HG03039 (cell line): ENCODE results near the gene FAM72B.
"Not testable (repeated sequence)": the region's sequence is repeated elsewhere in the genome, so short reads cannot be mapped to it uniquely, and the experiment has no call there.

Source experiments
- ATAC-seq: cut with Tn5 transposase; IDR thresholded peaks from one replicate; pipeline ENCODE4 v1.9.1; 2021; ENCODE audit warnings: mild to moderate bottlenecking, moderate library complexity; ENCODE audit not compliant: unreplicated experiment

Gene FAM72B

DNA sequence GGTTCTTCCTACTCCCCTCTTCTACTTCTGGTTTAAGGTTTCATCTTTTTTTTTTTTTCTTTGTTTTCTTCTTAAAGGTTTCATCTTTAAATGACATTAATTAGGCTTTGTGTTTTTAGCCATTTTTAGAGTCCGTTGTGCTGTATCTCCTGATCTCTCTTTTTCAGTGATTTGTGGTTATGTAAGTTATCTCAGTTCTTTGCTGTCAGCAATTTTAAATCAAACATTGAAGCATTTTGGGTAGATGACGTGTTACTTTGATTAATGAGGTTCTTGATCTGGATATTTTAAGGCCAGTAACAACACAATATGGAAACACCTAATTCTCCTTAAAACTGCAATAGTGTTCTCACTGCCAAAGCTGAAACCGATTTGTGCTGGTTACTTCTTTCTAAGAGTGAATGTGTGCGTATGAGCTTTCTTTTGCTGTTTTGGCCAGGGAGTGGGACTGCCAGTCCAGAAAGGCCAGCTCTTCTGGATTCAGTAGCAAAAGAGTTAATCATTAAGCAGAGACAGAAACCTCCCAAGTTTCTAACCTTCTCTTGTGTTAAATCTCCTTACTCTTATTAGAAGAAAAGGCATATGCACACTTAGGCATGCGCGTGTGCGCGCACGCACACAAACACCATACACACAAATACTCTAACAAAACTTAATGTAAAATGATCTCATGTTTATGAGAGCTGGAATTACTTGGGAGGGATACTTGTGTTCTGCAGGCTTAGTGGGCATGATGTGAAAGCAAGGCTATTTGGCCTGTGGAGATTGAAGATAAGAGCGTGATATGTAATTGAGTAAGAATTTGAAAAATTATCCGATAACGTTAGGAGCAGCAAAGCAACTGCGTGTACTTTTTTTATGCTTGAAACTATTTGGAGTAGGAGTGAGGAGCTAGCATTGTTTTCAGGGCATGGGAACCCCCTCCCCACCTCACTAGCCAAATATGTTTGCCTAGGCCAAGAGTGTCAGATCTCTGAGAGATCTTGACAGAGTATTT, 17.1 kb upstream of the FAM72B start:
- ATAC-seq = not testable (repeated sequence)

DNA sequence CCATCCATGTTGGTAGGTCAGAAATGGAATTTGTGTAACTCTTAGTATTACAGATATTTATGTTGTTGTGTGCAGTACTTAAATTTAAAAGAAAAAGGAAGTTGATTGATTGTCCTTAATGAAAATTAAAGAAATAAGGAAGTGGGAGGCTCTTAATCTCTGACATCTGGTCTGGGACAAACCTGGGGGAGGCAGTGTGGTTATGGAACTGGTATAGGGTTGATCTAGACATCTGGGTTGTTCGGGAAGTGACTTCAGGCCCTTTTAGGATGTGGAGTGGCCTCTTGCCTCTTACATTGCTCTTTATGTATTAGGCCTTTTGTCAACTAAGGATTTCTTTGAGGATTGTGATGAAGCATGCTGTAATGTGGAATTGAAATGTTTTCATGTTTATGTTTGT, 16.1 kb upstream of the FAM72B start:
- not testable (repeated sequence) for ATAC-seq

DNA sequence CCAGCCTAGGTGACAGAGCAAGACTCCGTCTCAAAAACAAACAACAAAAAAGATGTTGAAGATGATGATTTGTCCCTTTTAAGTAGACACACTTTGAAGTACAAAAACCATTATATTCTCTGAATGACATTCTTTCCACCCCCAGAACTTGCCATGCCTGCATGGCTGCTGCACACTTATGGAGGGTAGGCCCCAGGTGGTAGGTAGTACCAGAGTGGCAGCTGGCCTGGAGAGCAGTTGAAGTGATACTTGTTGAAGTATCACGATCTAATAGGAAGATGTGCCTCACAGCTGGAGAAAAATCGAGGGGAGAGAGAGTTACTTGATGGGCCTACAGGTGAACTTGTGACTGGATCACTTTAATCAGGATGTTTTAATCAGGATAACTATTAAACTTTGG, 15.6 kb upstream of the FAM72B start:
- not testable (repeated sequence) for ATAC-seq

DNA sequence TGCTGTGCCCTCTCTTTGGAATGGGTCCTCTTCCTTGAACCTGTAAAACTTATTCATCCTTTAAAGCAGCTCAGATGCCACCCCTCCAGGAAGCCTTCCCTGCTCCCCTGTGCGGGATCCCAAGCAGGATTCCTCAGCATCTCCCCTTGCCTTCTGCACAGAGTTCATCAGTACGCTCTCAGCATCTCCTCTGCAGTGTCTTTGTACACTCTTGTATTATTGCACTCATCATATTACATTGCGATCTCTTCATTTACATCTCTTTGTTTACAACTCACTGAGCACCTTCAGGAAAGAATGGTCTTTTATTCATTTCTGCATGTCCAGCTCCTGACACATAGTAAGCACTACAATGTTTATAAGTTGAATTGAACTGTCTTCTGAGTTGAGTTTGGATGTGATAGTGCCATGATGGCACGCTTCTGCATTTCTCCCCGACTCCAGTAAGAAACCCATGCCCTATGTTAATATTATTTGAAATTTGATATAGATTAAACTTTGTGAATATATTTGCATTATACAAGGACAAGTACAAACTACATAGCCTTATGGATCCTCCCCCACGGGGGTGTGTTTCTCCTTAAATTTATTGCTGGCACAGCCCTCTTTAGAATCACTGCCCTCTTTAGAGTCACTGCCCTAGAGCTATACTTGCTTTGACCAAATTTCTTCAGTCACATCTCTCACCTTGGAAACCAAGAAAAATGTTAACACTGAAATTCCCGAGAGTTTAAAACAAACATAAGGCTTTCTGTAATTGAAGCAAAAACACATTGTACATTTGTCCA, 13.1 kb upstream of the FAM72B start:
- ATAC-seq = not testable (repeated sequence)

DNA sequence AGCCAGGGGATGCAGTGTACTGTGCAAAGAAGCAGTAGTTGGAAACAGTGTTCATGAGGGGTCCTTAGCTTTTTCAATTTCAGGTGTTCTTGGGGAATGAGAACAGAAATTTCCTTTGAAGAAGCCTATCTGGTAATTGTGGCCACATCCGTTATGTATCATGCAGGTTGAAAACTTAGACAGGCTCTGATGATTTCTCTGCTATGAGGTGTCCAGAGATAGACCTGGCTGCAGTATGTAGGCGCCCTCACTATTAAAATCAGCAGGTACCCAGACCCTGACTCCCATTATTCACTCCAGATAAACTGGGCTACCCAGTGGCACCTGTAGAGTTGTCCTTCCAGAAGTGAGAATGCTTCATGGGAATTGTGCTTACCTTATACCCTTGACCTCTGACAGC, 8.4 kb upstream of the FAM72B start:
- ATAC-seq = not testable (repeated sequence)

DNA sequence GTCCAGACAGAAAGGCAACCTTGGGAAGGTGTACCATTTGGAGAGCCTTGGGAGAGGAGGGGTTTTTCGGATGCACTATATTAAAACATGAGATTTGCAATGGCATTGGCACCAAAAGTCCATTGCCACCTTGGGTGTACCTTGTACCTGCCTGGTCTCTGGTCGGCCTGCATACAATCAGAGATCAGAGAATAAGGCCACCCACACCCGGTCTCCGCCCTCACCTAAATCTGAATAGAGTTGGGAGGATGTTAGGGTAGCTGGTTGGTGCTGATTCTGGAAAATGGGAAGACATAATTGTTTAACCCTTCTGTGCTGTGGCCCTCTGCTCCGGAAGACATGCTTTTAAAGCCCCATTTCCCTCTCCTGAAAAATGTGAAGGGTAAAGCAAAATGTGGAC, 3.8 kb upstream of the FAM72B start:
- not testable (repeated sequence) for ATAC-seq

DNA sequence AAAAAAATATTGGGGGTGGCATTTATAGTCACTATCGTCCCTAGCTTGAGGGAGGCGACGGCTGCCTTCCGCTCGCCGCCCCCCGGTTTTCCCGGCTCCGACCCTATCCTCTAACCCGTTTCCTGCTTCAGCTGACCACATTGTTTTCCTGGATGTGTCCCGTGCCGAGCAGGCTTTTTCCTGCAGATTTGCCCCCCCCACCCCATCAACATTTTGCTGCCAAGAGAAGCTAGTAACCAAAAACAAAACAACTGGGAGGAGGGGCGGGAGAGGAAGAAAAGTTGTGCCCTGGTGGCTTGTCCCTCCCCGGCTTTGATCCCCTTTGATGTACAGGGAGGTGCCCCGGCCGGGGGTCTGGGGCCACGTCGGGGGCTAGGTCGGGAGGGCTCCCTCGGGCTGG, 2.1 kb upstream of the FAM72B start:
- not testable (repeated sequence) for ATAC-seq

DNA sequence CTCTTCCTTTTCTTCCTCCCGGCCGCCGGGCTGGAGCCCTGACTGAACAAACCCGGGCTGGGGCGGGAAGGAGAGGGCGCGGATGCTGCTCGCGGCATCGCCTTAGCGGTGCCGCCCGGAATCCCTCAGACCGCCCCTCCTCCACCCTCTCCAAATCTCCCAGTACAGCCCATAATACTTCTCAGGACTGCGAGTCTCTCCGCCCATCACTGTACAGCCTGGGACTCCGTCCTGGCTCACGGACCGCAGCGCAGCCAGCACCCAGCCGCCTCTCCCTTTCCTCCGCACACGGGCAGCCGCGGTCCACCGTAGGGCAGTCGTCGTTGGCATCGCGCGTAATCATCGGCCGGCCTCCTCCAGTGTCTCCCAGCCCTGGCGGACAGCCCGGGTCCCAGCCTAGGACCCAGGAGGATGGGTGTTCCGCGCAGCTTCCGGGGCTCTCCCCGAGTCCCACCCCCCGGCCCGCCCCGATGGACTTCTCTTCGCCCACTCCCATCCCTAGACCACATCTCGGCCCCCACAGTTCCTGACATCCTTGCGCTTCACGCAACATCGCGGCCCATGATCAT, 1.1 kb upstream of the FAM72B start:
- peak; percentile 3 for ATAC-seq

DNA sequence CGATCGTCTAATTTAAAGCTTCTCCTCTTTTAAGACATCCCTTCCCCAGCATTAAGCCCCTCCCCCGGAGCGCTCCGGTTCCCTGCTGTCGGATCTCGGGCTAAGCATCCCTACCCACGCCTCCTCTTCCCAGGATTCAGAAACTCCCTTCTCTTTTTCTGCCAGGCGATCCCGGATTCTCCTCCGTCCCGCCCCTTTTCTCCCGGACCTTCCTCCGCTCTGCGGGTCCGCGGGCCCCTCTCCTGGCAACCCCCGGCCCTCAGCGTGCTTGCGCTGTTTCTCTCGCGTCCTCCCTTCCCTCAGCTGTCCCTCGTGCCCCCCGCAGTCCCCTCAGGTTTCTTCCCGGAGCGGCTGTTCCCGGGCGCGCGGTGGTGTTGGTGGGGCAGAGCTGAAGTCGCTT, 273 bp downstream of the FAM72B start:
- ATAC-seq = not testable (repeated sequence)

DNA sequence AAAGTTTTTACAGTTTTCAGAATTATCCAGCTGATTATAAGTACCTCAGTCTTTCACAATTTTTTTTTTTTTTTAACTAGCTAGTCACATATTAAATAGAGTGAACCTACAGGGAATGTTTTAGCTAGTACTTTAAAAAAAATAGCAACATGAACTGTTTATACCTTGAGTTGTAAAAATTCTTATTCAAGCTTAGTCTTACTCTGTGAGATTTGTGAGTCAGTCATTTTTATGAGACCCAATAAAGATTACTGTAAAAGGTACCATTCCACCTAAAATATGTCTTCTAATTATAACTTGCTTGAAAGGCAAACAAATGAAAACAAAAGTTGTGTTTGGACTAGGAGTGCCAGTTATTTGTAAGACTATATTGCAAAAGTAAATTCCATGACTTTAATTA, 5.9 kb downstream of the FAM72B start:
- ATAC-seq = not testable (repeated sequence)

DNA sequence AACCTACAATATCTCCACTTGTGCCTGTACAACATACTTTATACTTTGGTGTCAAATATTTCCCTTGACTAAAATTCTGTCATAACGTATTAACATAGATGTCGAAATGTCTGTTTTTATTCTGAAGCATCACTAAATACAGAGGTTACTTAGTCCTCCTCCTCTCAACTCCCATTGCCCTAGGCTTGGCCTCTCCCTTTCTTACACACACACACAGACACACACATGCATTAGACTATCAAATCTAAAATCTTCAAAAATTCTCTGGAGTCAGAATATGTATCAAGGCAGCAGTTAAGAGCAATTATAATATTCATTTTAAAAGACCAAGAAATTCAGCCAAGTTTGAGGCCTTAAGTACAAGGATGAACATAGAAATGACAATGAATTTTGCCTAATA, 7.5 kb downstream of the FAM72B start:
- ATAC-seq = not testable (repeated sequence)

DNA sequence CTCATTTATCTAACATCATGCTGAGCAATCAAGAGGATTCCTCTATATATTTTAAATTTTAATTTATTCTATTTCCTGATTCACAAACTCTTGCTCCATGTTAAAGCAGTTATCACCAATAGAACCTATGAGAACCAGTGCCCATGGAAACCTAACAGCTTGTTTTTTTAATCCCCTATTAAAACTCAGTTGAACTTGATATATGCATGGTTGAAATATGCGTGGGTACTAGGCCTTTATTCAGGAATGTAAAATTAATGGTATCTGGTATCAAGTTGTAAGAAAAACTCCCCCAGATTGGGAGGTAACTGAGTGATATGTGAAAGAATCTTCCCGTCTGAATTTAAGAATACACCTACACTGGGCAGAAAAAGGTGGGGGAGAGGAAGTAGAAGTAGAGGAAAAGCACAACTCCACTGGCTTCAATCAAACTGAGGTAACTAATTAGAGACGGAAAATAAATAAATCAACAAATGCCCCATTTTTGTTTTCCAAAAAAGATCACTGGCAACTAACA, 15.9 kb downstream of the FAM72B start:
- ATAC-seq = not testable (repeated sequence)

DNA sequence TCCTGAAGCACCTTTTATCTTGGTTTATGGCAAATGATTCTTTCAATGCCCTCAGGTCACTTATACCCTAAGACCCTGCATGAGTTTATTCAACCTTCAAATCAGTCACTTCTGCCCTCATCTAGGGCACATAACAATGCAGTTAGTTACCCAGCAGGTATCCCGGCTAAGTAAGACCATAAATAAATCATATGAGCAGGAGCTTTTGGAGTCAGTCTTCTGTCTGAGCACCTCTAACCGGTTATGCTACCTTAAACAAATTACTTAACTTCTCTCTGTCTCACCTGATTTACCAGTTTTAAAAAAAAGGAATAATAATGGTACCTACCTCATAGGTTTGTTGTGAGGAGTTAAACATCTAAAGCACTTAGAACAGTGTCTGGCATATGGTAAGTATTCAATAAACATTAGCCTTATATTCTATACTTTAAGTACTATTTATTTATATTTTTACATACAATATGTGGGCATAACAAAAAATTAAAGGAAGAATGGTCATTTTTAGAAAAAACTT, 16.9 kb downstream of the FAM72B start:
- ATAC-seq = not testable (repeated sequence)

DNA sequence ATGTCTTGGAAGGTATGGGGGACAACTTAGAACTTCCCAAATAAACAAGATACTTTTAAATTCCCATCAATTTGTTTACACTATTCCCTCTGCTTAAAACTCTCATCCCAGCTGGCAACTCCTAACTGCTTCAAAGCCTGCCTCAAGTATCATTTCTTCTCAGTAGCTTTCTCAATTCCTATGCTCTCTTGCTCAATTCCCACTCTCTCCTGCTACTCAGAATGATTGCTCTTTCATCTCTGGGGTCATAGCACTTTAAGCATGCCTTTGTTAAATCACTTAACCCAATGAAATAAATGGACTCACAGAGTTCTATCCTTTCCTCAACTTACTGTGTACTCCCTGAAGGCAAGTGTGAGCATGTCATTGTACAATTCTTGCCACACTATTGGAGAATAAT, 18.8 kb downstream of the FAM72B start:
- not testable (repeated sequence) for ATAC-seq

DNA sequence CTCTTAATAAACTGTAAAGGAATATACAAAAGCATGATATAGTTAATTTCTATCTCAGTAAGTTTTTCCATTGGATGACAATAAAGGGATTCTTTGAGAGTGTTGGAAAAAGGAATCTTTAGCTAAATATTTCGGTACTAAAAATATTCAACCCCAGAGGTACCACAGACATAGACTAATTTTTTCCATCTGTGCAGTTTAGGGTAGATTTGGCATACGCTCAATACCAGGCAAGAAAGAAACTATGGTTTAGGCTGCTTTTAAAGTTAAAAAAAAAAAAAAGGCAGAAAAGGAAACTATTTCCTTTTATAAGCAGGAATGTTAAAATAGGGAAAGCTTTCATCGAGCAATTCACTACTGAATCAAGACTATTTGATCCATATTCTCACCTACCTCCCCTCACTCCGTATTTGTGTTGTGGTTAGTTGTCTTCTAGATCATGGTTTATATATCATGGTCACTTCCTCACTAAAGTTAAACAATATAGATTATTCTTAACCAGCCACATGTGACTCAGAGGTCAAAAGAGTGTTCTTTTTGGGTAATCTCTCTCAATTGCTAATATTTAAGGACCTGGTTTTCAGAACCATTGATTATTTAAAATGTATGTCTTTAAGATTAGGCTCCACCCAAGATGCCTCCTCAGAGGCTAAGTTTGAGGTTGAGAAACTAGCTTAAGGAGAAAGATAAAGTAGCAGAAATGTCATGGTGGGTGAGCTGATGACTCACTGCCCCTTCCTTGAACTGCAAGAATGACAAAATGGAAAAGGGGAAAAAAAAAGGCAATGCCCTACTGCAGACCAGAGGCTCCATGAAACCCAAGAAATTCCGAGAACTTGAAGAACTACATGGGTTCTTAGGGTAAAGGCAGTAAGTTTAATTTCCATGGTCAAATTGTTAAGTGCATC, 20.0 kb downstream of the FAM72B start:
- ATAC-seq = not testable (repeated sequence)

DNA sequence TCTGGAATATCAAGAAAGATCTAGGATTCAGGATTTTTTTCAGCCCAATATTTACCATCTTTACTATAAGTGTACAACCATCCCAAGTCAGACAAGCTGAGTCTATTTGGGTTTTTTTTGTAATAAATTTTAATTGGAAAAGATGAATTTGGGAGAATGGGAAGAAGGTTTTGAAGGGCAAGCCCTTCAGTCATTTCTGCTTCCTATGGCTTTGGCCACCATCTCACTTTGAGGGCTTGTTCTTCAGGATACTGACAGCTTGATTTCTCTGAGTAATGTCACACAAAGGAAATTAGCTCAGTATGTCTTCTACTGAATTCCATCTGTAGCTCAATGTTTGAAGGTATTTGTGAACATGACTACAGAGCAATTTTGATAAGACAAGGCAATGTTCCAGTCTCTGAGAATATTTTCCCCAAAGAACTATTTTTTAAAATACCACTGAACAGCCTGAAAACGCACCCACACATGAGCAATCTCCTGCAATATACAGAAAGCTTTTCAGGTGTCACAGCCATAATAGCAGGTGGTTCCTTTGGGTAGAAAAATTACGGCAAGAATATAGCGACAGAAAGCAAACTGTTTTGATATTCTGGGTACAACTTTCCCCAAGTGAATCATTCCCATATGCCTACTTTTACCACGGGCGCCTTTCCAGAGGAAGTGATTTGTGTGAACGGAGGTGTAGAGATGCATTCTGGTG, 22.8 kb downstream of the FAM72B start:
- not testable (repeated sequence) for ATAC-seq

DNA sequence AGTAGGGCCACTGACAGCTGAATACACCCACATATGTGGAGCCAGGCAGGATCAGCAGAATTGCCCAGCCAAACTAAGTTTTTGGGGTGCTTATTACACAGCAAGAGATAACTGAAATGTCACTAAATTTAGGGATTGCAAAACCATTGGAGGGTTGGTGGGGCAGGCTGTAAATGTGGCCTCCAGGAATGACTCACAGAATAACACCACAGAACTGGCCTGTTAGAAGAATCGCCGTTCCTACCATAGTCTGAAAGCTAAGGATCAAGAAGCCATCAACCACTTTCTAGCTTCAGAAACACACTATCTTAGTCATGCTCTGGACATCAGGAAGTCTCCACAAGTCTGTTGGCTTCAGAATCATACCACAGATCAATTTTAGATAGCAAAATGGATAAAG, 24.0 kb downstream of the FAM72B start:
- ATAC-seq = not testable (repeated sequence)

DNA sequence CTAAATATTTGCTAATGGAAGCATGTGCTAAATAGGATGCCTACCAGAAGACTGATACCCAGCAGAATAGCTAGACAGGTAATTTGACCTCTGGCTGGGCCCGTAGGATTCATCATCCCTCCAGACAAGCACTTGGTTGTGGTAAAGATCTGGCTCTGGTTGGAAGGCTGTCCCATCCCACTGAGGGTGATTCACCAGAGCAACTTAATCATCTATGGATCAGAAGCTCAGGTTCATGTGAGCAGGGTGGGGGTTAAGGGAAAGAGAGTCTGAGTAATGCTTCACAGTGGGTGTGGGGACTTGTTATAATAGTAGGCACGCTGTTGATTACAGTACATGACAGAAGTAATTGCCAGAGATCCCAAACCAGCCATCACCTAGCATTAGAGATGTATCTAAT, 26.5 kb downstream of the FAM72B start:
- ATAC-seq = not testable (repeated sequence)

DNA sequence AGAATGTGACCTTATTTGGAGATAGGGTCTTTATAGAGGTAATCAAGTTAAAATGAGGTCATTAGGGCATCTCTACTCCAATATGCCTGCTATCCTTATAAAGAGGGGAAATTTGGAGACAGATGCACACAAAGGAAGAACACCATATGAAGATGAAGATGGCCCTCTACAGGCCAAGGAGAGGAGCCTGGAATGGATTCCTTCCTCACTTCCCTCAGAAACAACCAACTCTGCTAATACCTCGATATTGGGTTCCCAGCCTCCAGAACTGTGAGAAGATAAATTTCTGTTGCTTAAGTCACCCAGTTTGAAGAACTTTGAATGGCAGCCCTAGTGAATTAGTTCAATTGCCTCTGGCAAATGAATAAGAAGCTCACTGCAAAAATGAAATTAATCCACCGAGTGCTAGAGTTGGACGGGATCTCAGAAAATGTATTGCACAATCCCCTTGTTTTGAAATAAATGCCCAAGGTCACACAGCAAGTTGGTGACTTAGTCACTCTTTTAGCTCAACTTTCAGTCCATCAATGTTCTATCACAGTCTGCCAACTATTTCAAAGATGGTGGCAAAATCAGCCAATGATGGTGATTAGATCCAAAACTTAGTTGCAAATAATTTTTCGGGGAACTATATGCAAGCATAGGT, 27.1 kb downstream of the FAM72B start:
- not testable (repeated sequence) for ATAC-seq
